SK-N-SH treated with all-trans-retinoic acid at 6 μM for 48 hours (cell line): ENCODE data around the gene IHH.

Source experiments
- ARNTL ChIP-seq: fragments of 450-650 bp; formaldehyde crosslinking; IDR thresholded peaks from 2 replicates; pipeline ENCODE4 v1.5.0; 2020; ENCODE audit warnings: low read depth, mild to moderate bottlenecking, moderate library complexity, borderline replicate concordance
- CREB5 ChIP-seq: fragments of 250-450 bp; sonication (Bioruptor Pico); IDR thresholded peaks from 2 replicates; pipeline ENCODE4 v1.5.1; 2020; ENCODE audit warnings: low read depth, mild to moderate bottlenecking, moderate library complexity
- CSDC2 ChIP-seq: fragments of 250-450 bp; sonication (Bioruptor Pico); IDR thresholded peaks from 2 replicates; pipeline ENCODE4 v1.5.0; 2020; ENCODE audit warnings: mild to moderate bottlenecking, moderate library complexity
- CSRNP3 ChIP-seq: fragments of 250-450 bp; sonication (Bioruptor Pico); IDR thresholded peaks from 2 replicates; pipeline ENCODE4 v1.5.1; 2021; ENCODE audit warnings: mild to moderate bottlenecking, moderate library complexity
- ESRRG ChIP-seq: fragments of 250-450 bp; sonication (Bioruptor Pico); IDR thresholded peaks from 2 replicates; pipeline ENCODE4 v1.6.1; 2021; ENCODE audit warnings: mild to moderate bottlenecking
- POU6F1 ChIP-seq: fragments of 250-450 bp; sonication (Bioruptor Pico); IDR thresholded peaks from 2 replicates; pipeline ENCODE4 v1.8.0; 2021; ENCODE audit warnings: low read depth, mild to moderate bottlenecking, moderate library complexity, borderline replicate concordance
- PPARA ChIP-seq: fragments of 250-450 bp; sonication (Bioruptor Pico); IDR thresholded peaks from 2 replicates; pipeline ENCODE4 v1.5.0; 2020; ENCODE audit warnings: mild to moderate bottlenecking, borderline replicate concordance
- SNAI2 ChIP-seq: fragments of 250-450 bp; sonication (Bioruptor Pico); IDR thresholded peaks from 2 replicates; pipeline ENCODE4 v1.5.0; 2020; ENCODE audit warnings: mild to moderate bottlenecking, moderate library complexity
- TOX ChIP-seq: fragments of 250-450 bp; sonication (Bioruptor Pico); IDR thresholded peaks from 2 replicates; pipeline ENCODE4 v1.8.0; 2021; ENCODE audit warnings: mild to moderate bottlenecking, moderate library complexity, borderline replicate concordance
- ZC3H10 ChIP-seq: fragments of 250-450 bp; sonication (Bioruptor Pico); IDR thresholded peaks from 2 replicates; pipeline ENCODE4 v1.5.1; 2021; ENCODE audit warnings: mild to moderate bottlenecking, moderate library complexity
- ZFP30 ChIP-seq: fragments of 450-650 bp; formaldehyde crosslinking; IDR thresholded peaks from 2 replicates; pipeline ENCODE4 v1.5.0; 2022; ENCODE audit warnings: mild to moderate bottlenecking, moderate library complexity
- ZNF8 ChIP-seq: fragments of 450-650 bp; formaldehyde crosslinking; IDR thresholded peaks from 2 replicates; pipeline ENCODE4 v1.5.0; 2020; ENCODE audit warnings: mild to moderate bottlenecking, moderate library complexity

- TF ChIP-seq ESRRG (CRISPR knock-in tag) (no peak), CREB5 (no peak), CSDC2 (no peak), TOX (CRISPR knock-in tag) (no peak), ZNF8 (no peak), ZFP30 (CRISPR knock-in tag) (no peak), ARNTL (no peak), SNAI2 (CRISPR knock-in tag) (no peak), POU6F1 (CRISPR knock-in tag) (no peak), CSRNP3 (CRISPR knock-in tag) (no peak), PPARA (CRISPR knock-in tag) (no peak), ZC3H10 (CRISPR knock-in tag) (no peak)
Measured at GRCh38 chr2:219041252-219041651, 19.5 kb downstream of the IHH start, which contains the start of gene CFAP65.
